SK-N-SH treated with all-trans-retinoic acid at 6 μM for 48 hours (cell line): ENCODE results near the gene NME7.

Experiments
- ATAC-seq: fragments of 200-7000 bp; cut with Tn5 transposase; 3 replicates; pipeline ENCODE4 v1.9.1; 2020; ENCODE audit warnings: mild to moderate bottlenecking, moderate library complexity
- ARNTL ChIP-seq: fragments of 450-650 bp; formaldehyde crosslinking; IDR thresholded peaks from 2 replicates; pipeline ENCODE4 v1.5.0; 2020; ENCODE audit warnings: low read depth, mild to moderate bottlenecking, moderate library complexity, borderline replicate concordance
- BACH2 ChIP-seq: fragments of 250-450 bp; sonication (Bioruptor Pico); IDR thresholded peaks from 2 replicates; pipeline ENCODE4 v1.9.0; 2021; ENCODE audit warnings: mild to moderate bottlenecking, borderline replicate concordance
- CSDC2 ChIP-seq: fragments of 250-450 bp; sonication (Bioruptor Pico); IDR thresholded peaks from 2 replicates; pipeline ENCODE4 v1.5.0; 2020; ENCODE audit warnings: mild to moderate bottlenecking, moderate library complexity
- ESRRG ChIP-seq: fragments of 250-450 bp; sonication (Bioruptor Pico); IDR thresholded peaks from 2 replicates; pipeline ENCODE4 v1.6.1; 2021; ENCODE audit warnings: mild to moderate bottlenecking
- GLIS3 ChIP-seq: fragments of 250-450 bp; sonication (Bioruptor Pico); IDR thresholded peaks from 2 replicates; pipeline ENCODE4 v1.5.0; 2020; ENCODE audit warnings: mild to moderate bottlenecking, moderate library complexity
- OSR1 ChIP-seq: fragments of 250-450 bp; sonication (Bioruptor Pico); IDR thresholded peaks from 2 replicates; pipeline ENCODE4 v1.8.0; 2022; ENCODE audit warnings: moderate library complexity, mild to moderate bottlenecking, inconsistent platforms
- PPARA ChIP-seq: fragments of 250-450 bp; sonication (Bioruptor Pico); IDR thresholded peaks from 2 replicates; pipeline ENCODE4 v1.5.0; 2020; ENCODE audit warnings: mild to moderate bottlenecking, borderline replicate concordance
- RARB ChIP-seq: fragments of 250-450 bp; sonication (Bioruptor Pico); IDR thresholded peaks from 2 replicates; pipeline ENCODE4 v1.8.0; 2021; ENCODE audit warnings: mild to moderate bottlenecking, moderate library complexity
- SNAI2 ChIP-seq: fragments of 250-450 bp; sonication (Bioruptor Pico); IDR thresholded peaks from 2 replicates; pipeline ENCODE4 v1.5.0; 2020; ENCODE audit warnings: mild to moderate bottlenecking, moderate library complexity
- TCF4 ChIP-seq: fragments of 250-450 bp; sonication (Bioruptor Pico); IDR thresholded peaks from 2 replicates; pipeline ENCODE4 v1.8.0; 2021; ENCODE audit warnings: mild to moderate bottlenecking, moderate library complexity, borderline replicate concordance
- ZC3H10 ChIP-seq: fragments of 250-450 bp; sonication (Bioruptor Pico); IDR thresholded peaks from 2 replicates; pipeline ENCODE4 v1.5.1; 2021; ENCODE audit warnings: mild to moderate bottlenecking, moderate library complexity
- ZFP3 ChIP-seq: fragments of 250-450 bp; sonication (Bioruptor Pico); IDR thresholded peaks from 2 replicates; pipeline ENCODE4 v1.5.0; 2020; ENCODE audit warnings: mild to moderate bottlenecking, moderate library complexity
- ZFP30 ChIP-seq: fragments of 450-650 bp; formaldehyde crosslinking; IDR thresholded peaks from 2 replicates; pipeline ENCODE4 v1.5.0; 2022; ENCODE audit warnings: mild to moderate bottlenecking, moderate library complexity
- ZNF565 ChIP-seq: fragments of 450-650 bp; formaldehyde crosslinking; conservative IDR thresholded peaks from 2 replicates; pipeline ENCODE4 v1.5.0; 2020; ENCODE audit warnings: low read depth, mild to moderate bottlenecking, moderate library complexity
- ZNF70 ChIP-seq: fragments of 450-650 bp; formaldehyde crosslinking; IDR thresholded peaks from 2 replicates; pipeline ENCODE4 v1.5.0; 2020; ENCODE audit warnings: mild to moderate bottlenecking, moderate library complexity
- ZNF8 ChIP-seq: fragments of 450-650 bp; formaldehyde crosslinking; IDR thresholded peaks from 2 replicates; pipeline ENCODE4 v1.5.0; 2020; ENCODE audit warnings: mild to moderate bottlenecking, moderate library complexity
- TF ChIP-seq, protein P1 (sequence below): fragments of 250-450 bp; sonication (Bioruptor Pico); IDR thresholded peaks from 2 replicates; pipeline ENCODE4 v1.8.0; 2021; ENCODE audit warnings: low read depth, mild to moderate bottlenecking, moderate library complexity, borderline replicate concordance
- TF ChIP-seq, protein P2 (sequence below): fragments of 250-450 bp; sonication (Bioruptor Pico); IDR thresholded peaks from 2 replicates; pipeline ENCODE4 v1.8.0; 2020; ENCODE audit warnings: mild to moderate bottlenecking, moderate library complexity, borderline replicate concordance
- TF ChIP-seq, protein P3 (sequence below): fragments of 250-450 bp; sonication (Bioruptor Pico); IDR thresholded peaks from 2 replicates; pipeline ENCODE4 v1.5.0; 2020; ENCODE audit warnings: mild to moderate bottlenecking, moderate library complexity
- TF ChIP-seq, protein P4 (sequence below): fragments of 250-450 bp; sonication (Bioruptor Pico); IDR thresholded peaks from 2 replicates; pipeline ENCODE4 v1.5.1; 2020; ENCODE audit warnings: low read depth, mild to moderate bottlenecking, moderate library complexity

NME7 gene

DNA sequence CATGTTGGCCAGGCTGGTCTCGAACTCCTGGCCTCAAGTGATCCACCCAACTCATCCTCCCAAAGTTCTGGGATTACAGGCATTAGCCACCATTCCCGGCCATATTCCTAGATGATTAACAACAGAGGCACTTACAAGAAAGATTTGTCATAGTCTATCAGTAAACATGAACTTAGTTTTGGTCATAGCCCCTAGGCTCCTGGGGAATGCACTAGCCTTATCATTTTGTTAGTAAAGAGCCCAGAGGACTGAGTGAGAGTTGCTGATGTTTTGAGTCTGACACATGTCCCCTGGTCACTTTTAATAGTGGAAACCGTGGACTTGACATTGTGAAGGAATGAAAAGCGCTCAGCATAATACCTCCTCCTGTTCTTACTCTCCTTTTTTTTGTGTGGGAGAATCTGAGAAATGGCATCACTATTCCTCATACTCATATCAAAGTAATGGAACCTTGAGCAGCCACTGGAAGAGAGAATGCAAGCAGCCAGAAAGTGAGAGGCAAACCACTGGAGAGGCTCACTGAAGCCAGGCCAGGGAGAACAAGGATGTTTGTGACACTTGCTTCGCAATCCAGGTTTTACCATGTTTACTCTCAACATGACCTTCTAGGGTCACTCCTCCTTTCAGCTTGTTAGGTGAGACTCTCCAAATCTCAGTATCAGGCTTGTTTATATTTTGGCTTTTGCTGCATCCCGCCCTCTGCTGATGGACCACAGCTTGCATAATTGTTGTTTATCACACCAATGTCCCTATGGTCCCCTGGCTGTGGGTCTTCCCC is 246.3 kb downstream of the NME7 start:
- no peak for TF ChIP-seq RARB (CRISPR knock-in tag)
- no peak for TF ChIP-seq ZNF8 (CRISPR knock-in tag)
- no peak for TF ChIP-seq TCF4 (CRISPR knock-in tag)
- no peak for TF ChIP-seq OSR1 (CRISPR knock-in tag)
- TF ChIP-seq, protein P1, sequence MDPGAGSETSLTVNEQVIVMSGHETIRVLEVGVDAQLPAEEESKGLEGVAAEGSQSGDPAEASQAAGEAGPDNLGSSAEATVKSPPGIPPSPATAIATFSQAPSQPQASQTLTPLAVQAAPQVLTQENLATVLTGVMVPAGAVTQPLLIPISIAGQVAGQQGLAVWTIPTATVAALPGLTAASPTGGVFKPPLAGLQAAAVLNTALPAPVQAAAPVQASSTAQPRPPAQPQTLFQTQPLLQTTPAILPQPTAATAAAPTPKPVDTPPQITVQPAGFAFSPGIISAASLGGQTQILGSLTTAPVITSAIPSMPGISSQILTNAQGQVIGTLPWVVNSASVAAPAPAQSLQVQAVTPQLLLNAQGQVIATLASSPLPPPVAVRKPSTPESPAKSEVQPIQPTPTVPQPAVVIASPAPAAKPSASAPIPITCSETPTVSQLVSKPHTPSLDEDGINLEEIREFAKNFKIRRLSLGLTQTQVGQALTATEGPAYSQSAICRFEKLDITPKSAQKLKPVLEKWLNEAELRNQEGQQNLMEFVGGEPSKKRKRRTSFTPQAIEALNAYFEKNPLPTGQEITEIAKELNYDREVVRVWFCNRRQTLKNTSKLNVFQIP (CRISPR knock-in tag), result no peak
- ATAC-seq, result no peak

DNA sequence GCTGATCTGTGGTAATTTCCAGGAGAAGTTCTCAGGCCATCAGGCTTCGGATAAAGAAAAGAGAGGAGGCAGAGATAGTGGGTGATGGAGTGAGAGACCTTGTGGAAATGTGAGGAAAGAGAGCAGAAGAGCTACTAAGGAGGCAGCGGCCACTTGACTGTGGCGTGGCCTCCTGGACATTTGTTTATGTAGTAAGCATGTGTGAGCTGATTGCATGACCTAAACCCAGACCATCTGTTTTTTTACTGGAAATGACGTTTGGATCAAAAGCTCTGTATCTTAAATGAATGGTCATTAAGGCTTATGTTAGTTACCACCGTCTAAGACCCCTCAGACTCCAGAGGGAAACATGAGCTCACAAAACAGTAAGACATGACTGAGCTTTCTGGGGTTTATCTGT is 247.5 kb downstream of the NME7 start:
- ATAC-seq, result no peak
- TF ChIP-seq ZNF70 (CRISPR knock-in tag), result no peak
- no peak for TF ChIP-seq GLIS3
- no peak for TF ChIP-seq ZNF565 (CRISPR knock-in tag)
- TF ChIP-seq ZNF8 (CRISPR knock-in tag), result no peak
- TF ChIP-seq ZC3H10 (CRISPR knock-in tag), result no peak
- no peak for TF ChIP-seq BACH2 (CRISPR knock-in tag)
- TF ChIP-seq CSDC2 (CRISPR knock-in tag), result no peak
- TF ChIP-seq ESRRG (CRISPR knock-in tag), result no peak
- TF ChIP-seq RARB (CRISPR knock-in tag), result no peak
- TF ChIP-seq SNAI2, result no peak

DNA sequence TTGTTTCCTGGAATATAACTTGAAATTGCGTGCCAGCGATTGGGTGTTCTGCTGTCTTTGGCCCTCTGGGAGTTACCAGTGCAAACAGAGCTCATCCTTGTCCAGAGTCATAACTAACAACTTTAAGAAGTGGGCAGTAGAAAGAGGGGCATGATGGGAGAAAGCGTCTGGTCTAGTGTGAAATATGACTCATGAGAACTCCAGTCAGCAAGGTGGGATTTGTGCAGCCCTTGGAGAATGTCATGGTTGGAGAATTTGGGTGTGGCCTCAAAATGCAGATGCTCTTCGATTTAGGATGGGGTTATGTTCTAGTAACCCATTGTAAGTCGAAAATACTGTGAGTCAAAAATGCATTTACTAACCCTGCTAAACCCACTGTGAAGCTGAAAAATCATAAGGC is 248.2 kb downstream of the NME7 start:
- no peak for TF ChIP-seq GLIS3
- TF ChIP-seq ZNF8 (CRISPR knock-in tag), result no peak
- TF ChIP-seq OSR1 (CRISPR knock-in tag), result no peak
- TF ChIP-seq BACH2 (CRISPR knock-in tag), result no peak
- no peak for TF ChIP-seq ZFP3 (CRISPR knock-in tag)
- TF ChIP-seq ZFP30 (CRISPR knock-in tag), result no peak
- no peak for TF ChIP-seq ARNTL (CRISPR knock-in tag)
- no peak for TF ChIP-seq PPARA
- TF ChIP-seq, protein P2, sequence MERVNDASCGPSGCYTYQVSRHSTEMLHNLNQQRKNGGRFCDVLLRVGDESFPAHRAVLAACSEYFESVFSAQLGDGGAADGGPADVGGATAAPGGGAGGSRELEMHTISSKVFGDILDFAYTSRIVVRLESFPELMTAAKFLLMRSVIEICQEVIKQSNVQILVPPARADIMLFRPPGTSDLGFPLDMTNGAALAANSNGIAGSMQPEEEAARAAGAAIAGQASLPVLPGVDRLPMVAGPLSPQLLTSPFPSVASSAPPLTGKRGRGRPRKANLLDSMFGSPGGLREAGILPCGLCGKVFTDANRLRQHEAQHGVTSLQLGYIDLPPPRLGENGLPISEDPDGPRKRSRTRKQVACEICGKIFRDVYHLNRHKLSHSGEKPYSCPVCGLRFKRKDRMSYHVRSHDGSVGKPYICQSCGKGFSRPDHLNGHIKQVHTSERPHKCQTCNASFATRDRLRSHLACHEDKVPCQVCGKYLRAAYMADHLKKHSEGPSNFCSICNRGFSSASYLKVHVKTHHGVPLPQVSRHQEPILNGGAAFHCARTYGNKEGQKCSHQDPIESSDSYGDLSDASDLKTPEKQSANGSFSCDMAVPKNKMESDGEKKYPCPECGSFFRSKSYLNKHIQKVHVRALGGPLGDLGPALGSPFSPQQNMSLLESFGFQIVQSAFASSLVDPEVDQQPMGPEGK (CRISPR knock-in tag), result no peak
- peak; percentile 23; the same call in 2 of the 3 replicates for ATAC-seq

DNA sequence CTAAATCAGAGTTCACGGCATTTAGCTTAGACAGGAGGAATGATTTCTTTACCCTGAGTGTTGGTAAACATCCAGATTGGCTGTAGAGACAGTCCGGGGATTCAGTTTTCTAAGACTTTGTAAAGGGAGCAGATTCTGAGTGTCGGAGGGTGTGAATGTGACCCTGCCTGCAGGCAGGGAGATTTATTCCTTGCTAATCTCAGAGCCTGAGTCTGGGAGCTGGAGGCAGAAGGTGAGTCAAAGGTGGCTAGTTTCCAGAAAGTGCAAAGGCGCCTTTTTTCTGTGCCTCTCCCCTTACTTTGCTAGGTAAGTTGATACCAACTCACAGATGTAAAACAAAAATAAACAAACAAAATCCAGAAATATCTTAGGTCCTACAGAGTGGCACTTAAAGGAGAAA is 249.4 kb downstream of the NME7 start:
- ATAC-seq, result no peak
- TF ChIP-seq, protein P3, sequence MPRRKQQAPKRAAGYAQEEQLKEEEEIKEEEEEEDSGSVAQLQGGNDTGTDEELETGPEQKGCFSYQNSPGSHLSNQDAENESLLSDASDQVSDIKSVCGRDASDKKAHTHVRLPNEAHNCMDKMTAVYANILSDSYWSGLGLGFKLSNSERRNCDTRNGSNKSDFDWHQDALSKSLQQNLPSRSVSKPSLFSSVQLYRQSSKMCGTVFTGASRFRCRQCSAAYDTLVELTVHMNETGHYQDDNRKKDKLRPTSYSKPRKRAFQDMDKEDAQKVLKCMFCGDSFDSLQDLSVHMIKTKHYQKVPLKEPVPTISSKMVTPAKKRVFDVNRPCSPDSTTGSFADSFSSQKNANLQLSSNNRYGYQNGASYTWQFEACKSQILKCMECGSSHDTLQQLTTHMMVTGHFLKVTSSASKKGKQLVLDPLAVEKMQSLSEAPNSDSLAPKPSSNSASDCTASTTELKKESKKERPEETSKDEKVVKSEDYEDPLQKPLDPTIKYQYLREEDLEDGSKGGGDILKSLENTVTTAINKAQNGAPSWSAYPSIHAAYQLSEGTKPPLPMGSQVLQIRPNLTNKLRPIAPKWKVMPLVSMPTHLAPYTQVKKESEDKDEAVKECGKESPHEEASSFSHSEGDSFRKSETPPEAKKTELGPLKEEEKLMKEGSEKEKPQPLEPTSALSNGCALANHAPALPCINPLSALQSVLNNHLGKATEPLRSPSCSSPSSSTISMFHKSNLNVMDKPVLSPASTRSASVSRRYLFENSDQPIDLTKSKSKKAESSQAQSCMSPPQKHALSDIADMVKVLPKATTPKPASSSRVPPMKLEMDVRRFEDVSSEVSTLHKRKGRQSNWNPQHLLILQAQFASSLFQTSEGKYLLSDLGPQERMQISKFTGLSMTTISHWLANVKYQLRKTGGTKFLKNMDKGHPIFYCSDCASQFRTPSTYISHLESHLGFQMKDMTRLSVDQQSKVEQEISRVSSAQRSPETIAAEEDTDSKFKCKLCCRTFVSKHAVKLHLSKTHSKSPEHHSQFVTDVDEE, result no peak
- TF ChIP-seq SNAI2 (no peak), RARB (CRISPR knock-in tag) (no peak), ARNTL (CRISPR knock-in tag) (no peak), CSDC2 (CRISPR knock-in tag) (no peak)
- TF ChIP-seq, protein P4, sequence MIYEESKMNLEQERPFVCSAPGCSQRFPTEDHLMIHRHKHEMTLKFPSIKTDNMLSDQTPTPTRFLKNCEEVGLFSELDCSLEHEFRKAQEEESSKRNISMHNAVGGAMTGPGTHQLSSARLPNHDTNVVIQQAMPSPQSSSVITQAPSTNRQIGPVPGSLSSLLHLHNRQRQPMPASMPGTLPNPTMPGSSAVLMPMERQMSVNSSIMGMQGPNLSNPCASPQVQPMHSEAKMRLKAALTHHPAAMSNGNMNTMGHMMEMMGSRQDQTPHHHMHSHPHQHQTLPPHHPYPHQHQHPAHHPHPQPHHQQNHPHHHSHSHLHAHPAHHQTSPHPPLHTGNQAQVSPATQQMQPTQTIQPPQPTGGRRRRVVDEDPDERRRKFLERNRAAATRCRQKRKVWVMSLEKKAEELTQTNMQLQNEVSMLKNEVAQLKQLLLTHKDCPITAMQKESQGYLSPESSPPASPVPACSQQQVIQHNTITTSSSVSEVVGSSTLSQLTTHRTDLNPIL, result no peak
- TF ChIP-seq, protein P1 (CRISPR knock-in tag), result no peak
- TF ChIP-seq, protein P2 (CRISPR knock-in tag), result no peak
- TF ChIP-seq, all 23 proteins: peak for 0
